ENCODE results near the gene FAM20C. TPM values are rescaled to one million over a fixed set of nuclear protein-coding genes. Genes with fewer than 3 reads are reported as not detected.

FAM20C gene
- total RNA-seq, 1 donor from 2014 or later: 0.11 TPM

DNA sequence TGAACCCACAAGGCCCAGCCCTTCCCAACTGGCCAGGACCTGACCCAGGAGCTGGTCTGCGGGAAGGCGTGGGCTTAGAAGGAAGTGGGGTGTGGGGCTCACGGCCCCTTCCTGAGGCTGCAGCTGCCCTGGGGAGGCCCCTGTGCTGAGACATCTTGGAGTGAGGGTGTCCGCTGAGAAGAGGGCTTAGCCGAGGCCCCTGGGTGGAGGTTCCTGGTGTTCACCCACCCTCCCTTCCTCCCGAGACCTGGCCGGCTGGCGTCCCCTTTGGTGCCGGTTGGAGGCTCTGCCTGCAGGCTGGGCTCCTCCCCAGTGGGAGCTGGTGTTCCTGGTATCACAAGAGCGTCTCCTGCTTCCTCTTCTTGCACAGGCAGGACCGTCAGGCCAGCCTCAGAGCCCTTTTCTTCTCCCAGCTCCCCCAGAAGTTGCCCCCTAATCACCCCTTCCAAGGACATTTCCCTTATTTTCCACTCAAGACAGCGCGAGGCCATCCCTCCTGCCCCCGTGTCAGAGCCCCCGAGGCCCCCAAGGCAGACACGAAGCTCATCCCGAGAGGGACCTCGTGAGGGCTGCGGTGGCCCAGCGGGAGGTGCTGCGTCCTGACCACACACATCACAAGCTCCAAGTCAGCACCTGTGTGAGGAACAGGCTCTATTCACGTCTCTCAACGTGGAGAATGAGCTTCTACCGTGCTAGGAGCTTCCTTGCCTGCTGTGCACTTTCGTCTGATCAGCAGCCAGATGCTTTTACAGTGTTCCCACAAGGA lies 25.1 kb upstream of the FAM20C start:
- DNase-seq (no peak), ATAC-seq (ENCODE audit: low read depth) (no peak)
- H3K9me3 Mint-ChIP-seq: no peaks in the 10 kb centered on the region
- ChIA-PET CTCF (no interaction called here), POLR2A (no interaction called here)
- intact Hi-C loops (cut with micrococcal nuclease): no loop called here
- peaks cover 18% of the 10 kb centered on the region for H3K27me3 Mint-ChIP-seq
- no peak for TF ChIP-seq CTCF (IDR thresholded peaks at IDR 0.05)
- no peaks in the 10 kb centered on the region for H3K36me3 Mint-ChIP-seq (ENCODE audit: low read depth)
- no peak overlapping the region for H3K27ac Mint-ChIP-seq
- no peaks in the 10 kb centered on the region for H3K4me1 Mint-ChIP-seq
- H3K4me3 Mint-ChIP-seq: no peak overlapping the region

GRCh38 chr7:167976-168791 lies 24.2 kb upstream of the FAM20C start:
- Mint-ChIP-seq H3K27me3 (peaks cover 17% of the 10 kb centered on the region), H3K4me1 (no peaks in the 10 kb centered on the region), H3K36me3 (ENCODE audit: low read depth) (no peaks in the 10 kb centered on the region), H3K27ac (no peak overlapping the region), H3K9me3 (no peaks in the 10 kb centered on the region), H3K4me3 (no peak overlapping the region)
- ATAC-seq (ENCODE audit: low read depth): no peak
- no peak for TF ChIP-seq CTCF (IDR thresholded peaks at IDR 0.05)
- POLR2A ChIA-PET: no interaction called here
- intact Hi-C loops (cut with micrococcal nuclease): no loop called here
- CTCF ChIA-PET: no interaction called here
- no peak for DNase-seq

DNA sequence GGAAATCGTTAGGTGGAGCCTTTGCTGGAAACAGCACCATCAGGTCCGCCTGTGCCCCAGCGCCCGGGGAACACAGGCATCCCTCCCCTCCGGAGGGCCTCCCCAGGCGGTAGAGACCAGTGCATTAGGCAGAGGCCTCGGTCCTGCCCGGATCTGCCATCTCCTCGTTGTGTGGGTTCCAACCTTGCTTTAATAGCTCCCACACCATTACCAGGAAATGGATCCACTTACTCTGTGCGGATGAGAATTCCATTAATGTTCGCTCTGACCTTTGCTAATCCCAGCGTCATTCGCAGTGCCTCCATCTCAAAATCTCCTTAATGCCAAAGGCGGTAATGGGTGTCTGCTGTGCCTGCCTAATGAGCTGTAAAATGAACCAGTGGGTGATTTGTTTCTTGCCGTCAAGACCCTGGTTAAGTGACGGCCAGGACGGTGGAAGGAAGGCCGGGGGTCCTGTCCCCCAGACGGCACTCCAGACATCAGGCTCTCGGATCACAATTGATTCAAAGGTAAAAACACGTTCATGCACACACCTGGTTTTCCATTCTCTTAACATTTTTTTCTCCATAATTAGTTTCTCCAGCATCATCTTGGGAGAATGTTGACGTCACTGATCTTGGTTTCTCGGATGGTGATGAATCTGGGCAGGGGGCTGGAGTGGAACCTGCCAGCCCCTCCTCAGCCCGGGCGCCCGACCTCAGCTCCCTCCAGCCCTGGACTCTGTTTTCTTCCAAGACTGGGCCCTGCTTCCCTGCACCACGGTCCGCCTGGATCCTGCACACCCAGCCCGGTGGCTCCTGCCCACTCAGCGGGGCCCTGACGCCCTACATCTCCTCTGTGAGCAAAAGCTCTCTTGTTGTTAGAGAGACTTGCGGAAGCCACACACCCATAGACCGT lies 22.8 kb upstream of the FAM20C start:
- Mint-ChIP-seq H3K4me3 (no peak overlapping the region), H3K27ac (no peak overlapping the region), H3K27me3 (peaks cover 13% of the 10 kb centered on the region), H3K4me1 (no peaks in the 10 kb centered on the region), H3K9me3 (no peaks in the 10 kb centered on the region), H3K36me3 (ENCODE audit: low read depth) (no peaks in the 10 kb centered on the region)
- POLR2A ChIA-PET: no interaction called here
- intact Hi-C loops (cut with micrococcal nuclease): no loop called here
- TF ChIP-seq CTCF (IDR thresholded peaks at IDR 0.05): no peak
- ATAC-seq (ENCODE audit: low read depth) (no peak), DNase-seq (no peak)
- CTCF ChIA-PET: no interaction called here

DNA sequence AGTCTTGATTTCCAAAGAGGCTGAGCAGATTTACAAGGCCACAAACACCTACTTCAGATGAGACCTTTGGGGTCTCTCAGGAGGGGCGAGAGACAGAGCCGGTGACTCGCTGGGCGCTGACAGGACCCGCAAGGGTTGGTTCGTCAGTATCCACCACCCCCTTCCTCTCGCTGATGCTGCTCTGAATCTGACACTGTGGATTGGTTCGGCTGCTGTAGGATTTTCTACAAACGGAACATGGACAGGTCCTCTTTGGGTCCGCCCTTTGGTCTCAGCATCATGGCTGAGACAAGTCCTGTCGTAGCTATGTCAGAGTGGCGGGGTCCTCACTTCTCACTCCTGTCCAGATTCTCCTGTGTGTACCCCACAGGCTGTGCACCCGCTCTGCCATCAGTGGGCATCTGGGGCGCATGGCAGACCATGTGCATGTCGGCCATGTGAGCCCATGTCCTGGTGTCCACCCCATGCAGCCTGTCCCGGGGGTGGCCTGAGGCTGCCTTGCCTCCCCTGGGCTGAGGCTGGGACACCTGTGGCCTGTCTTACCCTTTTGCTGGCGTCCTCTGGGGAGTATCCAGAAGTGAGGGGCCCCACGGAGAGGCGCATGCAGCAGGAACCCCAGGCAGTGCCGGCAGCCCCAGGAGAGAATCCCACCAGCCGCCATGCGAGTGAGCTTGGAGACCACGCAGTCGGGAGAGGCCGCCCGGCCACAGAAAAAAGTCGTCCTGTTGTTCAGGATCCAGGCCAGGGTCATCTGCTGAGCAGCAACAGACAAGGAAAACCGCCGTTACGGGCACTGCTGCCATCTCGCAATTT lies 21.6 kb upstream of the FAM20C start:
- no peak for TF ChIP-seq CTCF (IDR thresholded peaks at IDR 0.05)
- ChIA-PET POLR2A (no interaction called here), CTCF (no interaction called here)
- Mint-ChIP-seq H3K27me3 (peaks cover 9% of the 10 kb centered on the region), H3K4me3 (no peak overlapping the region), H3K36me3 (ENCODE audit: low read depth) (no peaks in the 10 kb centered on the region), H3K27ac (no peak overlapping the region), H3K9me3 (no peaks in the 10 kb centered on the region), H3K4me1 (no peaks in the 10 kb centered on the region)
- ATAC-seq (ENCODE audit: low read depth) (no peak), DNase-seq (no peak)
- intact Hi-C loops (cut with micrococcal nuclease): no loop called here
